GM18867 (cell line): ENCODE data around the gene SLC10A7.

Experiments
- ATAC-seq: cut with Tn5 transposase; IDR thresholded peaks from one replicate; pipeline ENCODE4 v1.9.1; 2021; ENCODE audit warnings: mild to moderate bottlenecking, moderate library complexity; ENCODE audit not compliant: unreplicated experiment

Gene SLC10A7

GRCh38 chr4:146222313-146222712 is 299.4 kb downstream of the SLC10A7 start:
- ATAC-seq, result no peak

- no peak for ATAC-seq
Observed at GRCh38 chr4:146214238-146214637, 307.5 kb downstream of the SLC10A7 start, which contains the start of gene REELD1. TSS of gene REELD1 (plus strand) at chr4:146214538. CDS start at chr4:146216953, 2,415 bp downstream.

GRCh38 chr4:146212781-146213180 is 309.0 kb downstream of the SLC10A7 start:
- ATAC-seq, result no peak

- no peak for ATAC-seq
Observed at GRCh38 chr4:146211440-146211839, 310.3 kb downstream of the SLC10A7 start.

DNA sequence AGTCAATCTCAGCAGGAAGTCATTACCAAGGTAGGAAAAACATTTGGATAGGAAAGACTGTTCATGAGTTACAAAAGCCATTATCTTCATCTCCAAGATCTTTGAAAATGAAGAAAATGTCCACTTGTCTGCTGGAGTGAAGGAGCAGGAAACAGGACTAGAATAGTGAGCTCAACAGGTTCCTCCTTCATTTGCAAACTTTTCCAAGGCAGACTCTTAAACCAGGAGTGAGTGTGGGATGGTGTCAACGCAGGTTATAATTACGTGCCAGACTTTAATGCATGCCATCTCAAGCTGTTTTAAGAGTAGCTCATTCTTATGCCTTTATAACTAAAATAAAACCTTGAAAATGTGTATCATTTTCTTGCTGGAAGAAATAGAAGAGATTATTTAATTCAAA is 310.9 kb downstream of the SLC10A7 start:
- no peak for ATAC-seq

- ATAC-seq, result no peak
Observed at GRCh38 chr4:146207410-146207809, 314.3 kb downstream of the SLC10A7 start.
